Left kidney (tissue), 2 donors: ENCODE measurements around the gene RNU6-1. TPM values are rescaled to one million over a fixed set of nuclear protein-coding genes. Genes with fewer than 3 reads are reported as not detected.

Experiments used
- DNase-seq: peaks from one replicate; pipeline ENCODE4 v3.0.0-alpha.2; 2013
- polyA plus RNA-seq: library from polyadenylated mRNA; unstranded; fragments of 120-200 nt; gene quantifications from one replicate; pipeline ENCODE4 v1.2.1, GENCODE V29; 2013; ENCODE audit not compliant: insufficient read length

The RNU6-1 gene
- polyA plus RNA-seq, 1 donor: not detected

DNA sequence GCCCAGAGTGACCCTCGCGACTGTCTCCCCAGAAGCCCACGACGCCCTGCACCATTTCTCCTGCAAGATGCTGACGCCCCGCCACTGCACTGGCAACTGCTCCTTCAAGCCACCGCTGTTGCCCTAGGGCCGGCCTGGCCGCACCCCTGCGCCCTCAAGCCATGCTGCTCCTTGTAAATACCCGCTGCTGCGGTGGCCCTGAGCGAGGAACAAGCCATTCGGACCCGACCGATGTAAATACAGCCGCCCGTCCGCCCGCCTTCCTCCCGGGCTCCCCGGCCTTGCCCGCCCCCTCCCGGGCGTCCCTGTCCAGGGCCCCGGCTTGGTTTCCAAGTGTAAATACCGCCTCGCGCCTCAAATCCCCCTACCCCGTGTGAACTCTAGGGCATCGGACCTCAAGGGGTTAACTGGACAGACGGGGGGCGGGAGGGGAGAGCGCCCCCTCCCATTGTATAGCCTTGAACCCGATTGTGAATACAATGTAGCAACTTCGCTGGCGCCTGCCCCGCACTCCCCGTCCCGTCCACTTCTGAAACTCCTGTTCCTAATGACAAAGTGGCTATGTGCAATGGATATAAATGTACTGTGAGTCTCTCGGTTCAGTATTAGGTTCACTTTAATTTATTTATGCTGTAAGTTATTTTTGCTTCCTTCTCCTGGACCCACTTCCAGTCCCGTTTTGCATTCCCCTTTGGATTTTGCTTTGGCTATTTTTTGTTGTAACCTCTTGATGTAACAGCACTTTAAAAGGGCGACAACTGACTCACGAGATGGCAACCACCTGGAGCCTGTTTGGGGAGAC, 5.9 kb downstream of the RNU6-1 start:
- peak; percentile 59 for DNase-seq

GRCh38 chr15:67832897-67833709, 6.7 kb downstream of the RNU6-1 start:
- no peak for DNase-seq

DNA sequence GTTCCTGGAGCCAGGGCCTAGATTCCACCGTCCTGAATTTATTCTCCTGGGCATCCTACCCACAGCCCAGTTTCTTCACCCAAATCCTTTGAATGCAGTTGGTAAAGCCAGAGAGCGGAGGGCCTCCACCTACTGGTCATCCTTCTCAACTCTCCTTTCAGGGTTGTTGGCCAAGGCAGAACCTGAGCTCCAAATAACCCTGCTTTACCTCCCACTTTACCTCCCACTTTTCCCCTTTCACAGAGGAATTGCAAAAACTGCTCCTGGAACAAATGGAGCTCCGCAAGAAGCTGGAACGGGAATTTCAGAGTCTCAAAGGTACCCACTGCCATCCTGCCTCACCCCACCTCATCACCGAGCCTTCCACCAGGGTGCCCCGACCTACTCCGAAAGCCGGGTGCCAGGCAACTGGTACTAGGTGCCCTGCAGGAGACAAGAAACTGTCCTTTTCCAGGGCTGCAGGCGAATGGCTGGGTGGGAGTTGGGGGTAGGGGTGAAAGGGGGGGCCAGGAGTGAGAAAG, 7.8 kb downstream of the RNU6-1 start:
- DNase-seq: no peak

GRCh38 chr15:67831363-67831762, 8.5 kb downstream of the RNU6-1 start:
- no peak for DNase-seq

DNA sequence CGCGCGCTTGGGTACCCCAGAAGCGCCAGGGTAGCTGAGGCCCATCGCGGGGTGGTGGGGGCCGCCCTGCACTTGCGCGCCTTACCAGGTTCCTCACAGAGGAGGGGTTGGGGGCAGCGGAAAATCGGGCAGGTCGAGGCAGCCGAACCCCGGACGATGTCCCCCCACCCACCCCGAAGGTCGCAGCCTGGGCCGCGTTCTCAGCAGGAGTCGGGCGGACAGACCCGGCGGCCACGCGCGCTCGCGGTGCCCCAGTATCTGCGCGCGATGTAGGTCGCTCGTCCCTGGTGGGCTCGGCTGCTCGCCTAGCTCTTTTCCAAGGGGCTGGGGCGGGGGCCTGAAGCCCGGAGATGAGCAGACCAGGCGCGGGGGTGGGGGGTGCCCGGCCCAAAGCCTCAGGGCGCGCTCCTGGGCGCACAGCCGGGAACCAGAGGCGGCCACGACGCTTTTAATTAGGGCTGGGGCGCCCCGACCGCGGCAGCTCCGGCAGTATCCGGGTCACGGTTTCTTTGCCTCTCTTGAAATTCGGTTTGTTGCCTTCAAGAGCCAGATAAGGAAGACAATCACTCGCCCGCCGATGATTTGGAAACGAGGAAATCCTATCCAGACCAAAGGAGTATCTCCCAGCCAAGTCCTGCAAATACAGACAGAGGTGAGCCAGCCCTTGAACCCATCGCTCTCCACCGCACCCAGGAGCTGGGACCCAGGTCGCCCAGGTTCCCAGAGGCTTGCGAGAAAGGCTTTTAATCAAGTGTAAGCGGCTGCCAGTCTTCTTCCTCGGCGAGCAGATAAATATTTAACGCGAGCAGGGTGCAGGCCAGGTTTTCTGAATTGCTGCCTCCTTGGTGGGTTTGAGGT, 10.0 kb downstream of the RNU6-1 start:
- DNase-seq: no peak

DNA sequence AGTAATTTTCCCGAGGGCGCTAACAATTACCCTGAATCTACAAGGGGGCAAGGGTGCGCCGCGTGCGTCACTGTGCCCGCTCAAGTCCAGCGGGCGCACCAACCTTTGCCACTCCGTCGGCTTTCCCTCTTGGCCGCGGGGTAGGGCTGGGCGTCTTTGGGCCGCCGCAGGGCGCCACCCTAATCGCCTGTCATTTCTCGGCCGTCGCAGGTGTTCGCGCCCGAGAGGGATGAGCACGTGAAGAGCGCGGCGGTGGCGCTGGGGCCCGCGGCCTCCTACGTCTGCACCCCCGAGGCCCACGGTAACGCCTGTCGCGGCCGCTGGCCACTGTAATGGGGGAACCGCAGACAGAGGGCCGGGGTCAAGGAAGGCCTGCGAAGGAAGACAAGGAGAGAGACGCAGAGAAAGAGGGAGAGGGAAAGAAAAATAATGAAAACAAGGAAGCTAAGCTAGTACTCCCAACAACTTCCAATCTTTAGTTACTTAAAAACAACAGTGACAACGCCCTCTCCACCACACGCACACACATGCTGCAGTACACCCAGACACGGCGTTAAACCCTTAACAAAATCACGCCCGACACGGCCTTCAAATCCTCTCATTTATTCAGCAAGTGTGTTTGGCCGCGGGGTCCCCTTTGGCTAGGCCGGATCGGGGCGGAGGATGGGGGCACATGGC, 10.7 kb downstream of the RNU6-1 start:
- DNase-seq: no peak

DNA sequence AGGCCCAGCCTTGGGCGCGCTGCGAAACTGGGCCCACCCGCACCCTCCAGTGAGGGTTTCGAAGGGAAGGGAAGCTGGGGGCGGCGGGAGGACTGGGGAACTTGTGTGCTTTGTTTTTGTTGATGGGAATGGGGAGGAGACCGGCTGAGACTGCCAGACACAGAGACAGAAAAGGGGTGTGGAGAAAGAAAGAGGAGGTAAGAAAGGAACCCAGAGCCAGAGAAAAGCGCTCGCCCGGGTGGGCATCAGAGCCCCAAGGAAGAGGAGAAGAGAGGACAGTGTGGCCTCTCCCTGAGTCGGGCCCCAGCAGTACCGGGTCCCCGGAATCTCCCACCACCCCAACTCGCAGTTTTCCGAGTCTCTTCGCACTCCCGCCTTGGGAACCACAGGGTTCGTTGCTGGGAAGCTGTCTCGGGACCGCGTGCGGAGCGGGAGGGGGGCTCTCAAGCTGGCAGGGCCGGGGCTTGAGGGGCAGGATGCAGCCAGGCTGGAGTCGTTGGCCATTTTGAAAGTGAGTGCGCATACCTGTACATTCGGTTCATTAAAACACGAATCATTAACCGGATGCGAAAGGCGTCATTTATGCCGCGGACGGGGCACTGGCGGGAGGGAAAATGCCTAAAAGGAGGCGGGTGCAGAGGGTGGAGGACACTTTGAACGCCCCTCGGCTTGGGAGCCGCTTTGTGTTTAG, 11.4 kb downstream of the RNU6-1 start:
- no peak for DNase-seq

DNA sequence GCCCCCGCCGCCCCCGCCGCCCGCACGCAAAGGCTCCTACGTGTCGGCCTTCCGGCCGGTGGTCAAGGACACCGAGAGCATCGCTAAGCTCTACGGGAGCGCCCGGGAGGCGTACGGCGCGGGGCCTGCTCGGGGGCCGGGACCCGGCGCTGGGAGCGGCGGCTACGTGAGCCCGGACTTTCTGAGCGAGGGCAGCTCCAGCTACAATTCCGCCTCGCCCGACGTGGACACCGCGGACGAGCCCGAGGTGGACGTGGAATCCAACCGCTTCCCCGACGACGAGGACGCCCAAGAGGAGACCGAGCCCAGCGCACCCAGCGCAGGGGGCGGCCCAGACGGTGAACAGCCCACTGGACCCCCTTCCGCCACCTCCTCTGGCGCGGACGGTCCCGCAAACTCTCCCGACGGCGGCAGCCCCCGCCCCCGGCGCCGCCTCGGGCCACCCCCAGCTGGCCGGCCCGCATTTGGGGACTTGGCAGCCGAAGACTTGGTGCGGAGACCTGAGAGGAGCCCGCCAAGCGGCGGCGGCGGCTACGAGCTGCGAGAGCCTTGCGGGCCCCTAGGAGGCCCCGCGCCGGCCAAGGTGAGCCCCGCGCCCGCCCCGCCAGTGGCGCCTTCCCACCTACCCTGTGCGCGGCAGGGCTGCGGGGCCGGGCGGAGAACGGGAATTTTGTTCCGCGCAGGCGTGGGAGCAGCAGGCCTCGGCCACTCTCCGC, 12.1 kb downstream of the RNU6-1 start:
- DNase-seq: no peak

DNA sequence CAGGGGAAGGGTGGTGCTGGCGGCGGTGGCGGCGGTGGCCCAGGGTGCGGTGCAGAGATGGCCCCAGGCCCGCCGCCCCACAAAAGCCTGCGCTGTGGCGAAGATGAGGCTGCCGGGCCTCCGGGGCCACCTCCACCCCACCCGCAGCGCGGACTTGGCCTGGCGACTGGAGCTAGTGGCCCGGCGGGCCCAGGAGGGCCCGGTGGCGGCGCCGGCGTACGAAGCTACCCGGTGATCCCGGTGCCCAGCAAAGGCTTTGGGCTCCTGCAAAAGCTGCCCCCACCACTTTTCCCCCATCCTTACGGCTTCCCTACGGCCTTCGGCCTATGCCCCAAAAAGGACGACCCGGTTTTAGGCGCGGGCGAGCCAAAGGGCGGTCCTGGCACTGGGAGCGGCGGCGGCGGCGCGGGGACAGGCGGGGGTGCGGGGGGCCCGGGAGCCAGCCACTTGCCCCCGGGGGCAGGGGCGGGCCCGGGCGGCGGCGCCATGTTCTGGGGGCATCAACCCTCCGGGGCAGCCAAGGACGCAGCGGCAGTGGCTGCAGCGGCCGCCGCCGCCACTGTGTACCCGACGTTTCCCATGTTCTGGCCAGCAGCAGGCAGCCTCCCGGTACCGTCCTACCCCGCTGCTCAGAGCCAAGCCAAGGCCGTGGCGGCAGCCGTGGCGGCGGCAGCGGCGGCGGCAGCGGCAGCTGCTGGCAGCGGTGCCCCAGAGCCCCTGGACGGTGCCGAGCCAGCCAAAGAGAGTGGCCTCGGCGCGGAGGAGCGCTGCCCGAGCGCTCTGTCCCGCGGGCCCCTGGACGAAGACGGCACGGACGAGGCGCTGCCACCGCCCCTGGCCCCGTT, 12.9 kb downstream of the RNU6-1 start:
- DNase-seq: no peak

GRCh38 chr15:67825881-67826716, 13.7 kb downstream of the RNU6-1 start:
- no peak for DNase-seq

- DNase-seq: no peak
Observed at GRCh38 chr15:67824976-67825880, 14.6 kb downstream of the RNU6-1 start, which contains the start of gene SKOR1. Gene SKOR1, plus strand, starts transcription at chr15:67825509. Its CDS starts 94 bp downstream, at chr15:67825603.

- DNase-seq: no peak
Observed at GRCh38 chr15:67824197-67824968, 15.5 kb downstream of the RNU6-1 start.

DNA sequence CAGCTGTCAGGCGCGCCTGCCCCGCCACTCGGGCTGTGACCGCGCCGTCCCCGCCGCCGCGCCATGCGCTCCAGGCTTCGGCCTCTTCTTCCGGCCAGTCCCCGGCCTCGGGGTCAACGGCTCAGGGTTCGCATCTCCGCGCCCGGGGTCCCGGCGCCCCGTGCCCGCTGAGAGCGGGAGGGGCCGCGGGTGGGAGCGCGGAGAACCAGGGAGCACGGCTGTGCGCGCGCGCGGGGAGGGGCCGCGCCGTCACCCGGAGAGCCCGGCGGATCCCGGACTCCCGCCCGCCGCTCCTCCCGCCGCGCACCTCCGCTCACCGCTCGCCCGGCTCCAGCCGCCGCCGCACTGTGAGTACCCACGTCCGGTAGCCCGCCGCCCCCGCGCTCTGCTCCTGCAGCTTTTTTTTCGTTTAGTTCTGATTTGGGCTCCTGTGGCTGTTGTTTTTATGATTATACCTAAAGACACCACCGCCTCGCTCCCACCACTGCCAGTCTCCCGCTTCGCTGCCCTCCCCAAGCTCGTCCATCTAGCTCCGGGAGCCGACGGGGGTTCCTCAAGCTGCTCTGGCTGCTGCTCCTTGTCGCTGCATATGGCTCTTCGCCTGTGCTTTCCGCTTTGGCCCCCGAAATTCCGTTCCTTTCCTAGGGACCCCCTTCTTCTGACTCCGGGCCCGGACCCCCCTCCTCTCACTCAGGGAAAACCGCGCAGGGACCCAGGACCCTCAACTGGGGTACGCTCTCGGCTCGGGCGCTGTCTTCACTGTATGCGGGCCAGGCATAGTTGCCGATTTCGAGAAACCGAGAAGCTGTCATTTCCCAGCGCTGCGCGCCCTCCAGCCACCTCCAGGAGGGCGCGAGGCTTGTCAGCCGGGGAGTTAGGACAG, 16.3 kb downstream of the RNU6-1 start:
- DNase-seq: no peak

DNA sequence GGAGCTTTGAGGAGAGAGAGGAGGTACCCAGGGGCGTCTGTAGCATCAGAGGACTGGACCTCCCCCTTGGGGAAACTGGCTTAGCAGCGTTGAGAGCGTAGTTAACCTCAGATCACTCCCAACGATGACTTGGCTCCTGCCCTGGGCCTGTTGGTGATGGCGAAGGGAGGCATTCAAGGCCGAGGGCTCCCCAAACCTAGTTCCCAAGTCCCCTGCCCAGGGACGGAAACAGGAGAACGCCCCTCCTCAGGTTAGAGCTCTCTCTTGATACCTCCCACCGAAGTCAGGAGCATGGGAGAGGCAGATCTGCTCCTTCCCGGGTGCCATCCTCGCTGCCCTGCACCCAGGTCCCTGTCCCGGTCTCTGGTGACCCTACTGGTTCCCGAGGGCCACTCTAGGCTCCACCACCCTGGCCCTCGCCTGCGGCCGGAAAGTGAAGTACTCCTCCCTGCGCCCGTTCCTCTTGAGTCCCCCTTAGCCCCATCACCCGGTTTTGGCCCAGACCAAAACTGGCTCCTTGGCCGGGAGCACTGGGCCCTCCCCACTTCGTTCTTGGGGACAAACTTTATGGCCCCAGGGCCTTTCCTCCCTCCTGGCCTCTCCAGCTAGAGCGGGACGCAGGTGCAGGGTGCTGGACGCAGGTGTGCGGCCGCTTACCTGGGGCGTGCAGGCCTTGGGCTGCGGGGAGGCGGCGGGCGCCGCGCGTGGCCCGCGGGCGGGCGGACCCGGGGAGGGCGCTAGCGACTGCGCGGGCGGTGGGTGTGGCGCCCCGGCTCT, 17.1 kb downstream of the RNU6-1 start:
- DNase-seq: no peak
